ENCODE measurements around the gene CEP95. TPM values are rescaled to one million over a fixed set of nuclear protein-coding genes. Genes with fewer than 3 reads are reported as not detected.

The CEP95 gene
- total RNA-seq, 2 experiments from 2014 or later = 39.3 to 39.7 TPM

- Mint-ChIP-seq H3K9me3 (no peaks in the 10 kb centered on the region), H3K27me3 (no peaks in the 10 kb centered on the region), H3K4me3 (no peak overlapping the region), H3K36me3 (peaks cover 15% of the 10 kb centered on the region), H3K27ac (no peak overlapping the region), H3K4me1 (peaks cover 6% of the 10 kb centered on the region)
- no peak for DNase-seq
Observed at GRCh38 chr17:64520359-64520758, 13.6 kb downstream of the CEP95 start.

GRCh38 chr17:64527914-64528313, 21.1 kb downstream of the CEP95 start:
- peaks cover 17% of the 10 kb centered on the region for H3K36me3 Mint-ChIP-seq
- no peak overlapping the region for H3K4me3 Mint-ChIP-seq
- H3K27me3 Mint-ChIP-seq = no peaks in the 10 kb centered on the region
- no peak for DNase-seq
- H3K27ac Mint-ChIP-seq = no peak overlapping the region
- H3K4me1 Mint-ChIP-seq = peaks cover 4% of the 10 kb centered on the region
- H3K9me3 Mint-ChIP-seq = no peaks in the 10 kb centered on the region

GRCh38 chr17:64529221-64529620, 22.4 kb downstream of the CEP95 start:
- Mint-ChIP-seq H3K27ac (no peak overlapping the region), H3K9me3 (no peaks in the 10 kb centered on the region), H3K36me3 (peaks cover 15% of the 10 kb centered on the region), H3K4me1 (peaks cover 5% of the 10 kb centered on the region), H3K4me3 (no peak overlapping the region), H3K27me3 (no peaks in the 10 kb centered on the region)
- DNase-seq = no peak

GRCh38 chr17:64531955-64532371, 25.2 kb downstream of the CEP95 start:
- no peaks in the 10 kb centered on the region for H3K27me3 Mint-ChIP-seq
- no peak for DNase-seq
- H3K4me1 Mint-ChIP-seq = peaks cover 5% of the 10 kb centered on the region
- no peak overlapping the region for H3K4me3 Mint-ChIP-seq
- peaks cover 14% of the 10 kb centered on the region for H3K36me3 Mint-ChIP-seq
- no peaks in the 10 kb centered on the region for H3K9me3 Mint-ChIP-seq
- no peak overlapping the region for H3K27ac Mint-ChIP-seq

- no peaks in the 10 kb centered on the region for H3K27me3 Mint-ChIP-seq
- H3K4me3 Mint-ChIP-seq = no peak overlapping the region
- no peak overlapping the region for H3K27ac Mint-ChIP-seq
- no peaks in the 10 kb centered on the region for H3K9me3 Mint-ChIP-seq
- peaks cover 5% of the 10 kb centered on the region for H3K4me1 Mint-ChIP-seq
- DNase-seq = no peak
- H3K36me3 Mint-ChIP-seq = peaks cover 13% of the 10 kb centered on the region
Observed at GRCh38 chr17:64532409-64532808, 25.6 kb downstream of the CEP95 start.

GRCh38 chr17:64533784-64534183, 27.0 kb downstream of the CEP95 start:
- Mint-ChIP-seq H3K9me3 (no peaks in the 10 kb centered on the region), H3K4me3 (no peak overlapping the region), H3K36me3 (peaks cover 18% of the 10 kb centered on the region), H3K27ac (peak overlapping the region; percentile 69), H3K27me3 (no peaks in the 10 kb centered on the region), H3K4me1 (peaks cover 5% of the 10 kb centered on the region)
- no peak for DNase-seq

GRCh38 chr17:64534187-64534586, 27.4 kb downstream of the CEP95 start:
- DNase-seq = no peak
- Mint-ChIP-seq H3K36me3 (peaks cover 15% of the 10 kb centered on the region), H3K27me3 (no peaks in the 10 kb centered on the region), H3K4me3 (no peak overlapping the region), H3K27ac (peak overlapping the region; percentile 69), H3K4me1 (peaks cover 5% of the 10 kb centered on the region), H3K9me3 (no peaks in the 10 kb centered on the region)

- no peak overlapping the region for H3K27ac Mint-ChIP-seq
- DNase-seq = no peak
- no peak overlapping the region for H3K4me3 Mint-ChIP-seq
- H3K9me3 Mint-ChIP-seq = no peaks in the 10 kb centered on the region
- no peaks in the 10 kb centered on the region for H3K27me3 Mint-ChIP-seq
- peaks cover 18% of the 10 kb centered on the region for H3K36me3 Mint-ChIP-seq
- peaks cover 5% of the 10 kb centered on the region for H3K4me1 Mint-ChIP-seq
Observed at GRCh38 chr17:64535357-64535756, 28.6 kb downstream of the CEP95 start.

- peaks cover 5% of the 10 kb centered on the region for H3K4me1 Mint-ChIP-seq
- no peak overlapping the region for H3K4me3 Mint-ChIP-seq
- no peak for DNase-seq
- no peaks in the 10 kb centered on the region for H3K27me3 Mint-ChIP-seq
- no peak overlapping the region for H3K27ac Mint-ChIP-seq
- H3K36me3 Mint-ChIP-seq = peaks cover 12% of the 10 kb centered on the region
- no peaks in the 10 kb centered on the region for H3K9me3 Mint-ChIP-seq
Observed at GRCh38 chr17:64536913-64537312, 30.1 kb downstream of the CEP95 start.

- no peak overlapping the region for H3K4me3 Mint-ChIP-seq
- no peak overlapping the region for H3K27ac Mint-ChIP-seq
- H3K36me3 Mint-ChIP-seq = peaks cover 12% of the 10 kb centered on the region
- H3K9me3 Mint-ChIP-seq = no peaks in the 10 kb centered on the region
- DNase-seq = no peak
- H3K4me1 Mint-ChIP-seq = peaks cover 5% of the 10 kb centered on the region
- no peaks in the 10 kb centered on the region for H3K27me3 Mint-ChIP-seq
Observed at GRCh38 chr17:64537488-64537887, 30.7 kb downstream of the CEP95 start.

GRCh38 chr17:64538508-64539130, 31.8 kb downstream of the CEP95 start:
- H3K27me3 Mint-ChIP-seq = no peaks in the 10 kb centered on the region
- peaks cover 11% of the 10 kb centered on the region for H3K36me3 Mint-ChIP-seq
- peak overlapping the region; percentile 32 for H3K27ac Mint-ChIP-seq

GRCh38 chr17:64540118-64540776, 33.5 kb downstream of the CEP95 start:
- Mint-ChIP-seq H3K4me3 (no peak overlapping the region), H3K36me3 (peaks cover 8% of the 10 kb centered on the region), H3K27me3 (no peaks in the 10 kb centered on the region), H3K27ac (no peak overlapping the region), H3K9me3 (no peaks in the 10 kb centered on the region), H3K4me1 (no peaks in the 10 kb centered on the region)
- DNase-seq = no peak

More at GRCh38 chr17:64538508-64539130, 31.8 kb downstream of the CEP95 start:
- Mint-ChIP-seq H3K9me3 (no peaks in the 10 kb centered on the region), H3K4me3 (no peak overlapping the region), H3K4me1 (no peaks in the 10 kb centered on the region)
- no peak for DNase-seq

- DNase-seq = no peak
- H3K4me1 Mint-ChIP-seq = no peaks in the 10 kb centered on the region
- no peaks in the 10 kb centered on the region for H3K27me3 Mint-ChIP-seq
- no peak overlapping the region for H3K4me3 Mint-ChIP-seq
- peaks cover 3% of the 10 kb centered on the region for H3K36me3 Mint-ChIP-seq
- H3K9me3 Mint-ChIP-seq = no peaks in the 10 kb centered on the region
- H3K27ac Mint-ChIP-seq = no peak overlapping the region
Observed at GRCh38 chr17:64544742-64545141, 38.0 kb downstream of the CEP95 start.

- Mint-ChIP-seq H3K27ac (no peak overlapping the region), H3K4me3 (no peak overlapping the region), H3K36me3 (peaks cover 3% of the 10 kb centered on the region), H3K4me1 (no peaks in the 10 kb centered on the region), H3K27me3 (no peaks in the 10 kb centered on the region), H3K9me3 (no peaks in the 10 kb centered on the region)
- DNase-seq = no peak
Observed at GRCh38 chr17:64546716-64547115, 39.9 kb downstream of the CEP95 start.

GRCh38 chr17:64547319-64547718, 40.5 kb downstream of the CEP95 start:
- H3K27ac Mint-ChIP-seq = no peak overlapping the region
- H3K27me3 Mint-ChIP-seq = no peaks in the 10 kb centered on the region
- no peaks in the 10 kb centered on the region for H3K9me3 Mint-ChIP-seq
- peaks cover 3% of the 10 kb centered on the region for H3K36me3 Mint-ChIP-seq
- H3K4me3 Mint-ChIP-seq = no peak overlapping the region
- H3K4me1 Mint-ChIP-seq = no peaks in the 10 kb centered on the region
- no peak for DNase-seq

GRCh38 chr17:64551461-64551860, 44.7 kb downstream of the CEP95 start:
- H3K4me1 Mint-ChIP-seq = no peaks in the 10 kb centered on the region
- peaks cover 3% of the 10 kb centered on the region for H3K36me3 Mint-ChIP-seq
- no peak overlapping the region for H3K27ac Mint-ChIP-seq
- no peaks in the 10 kb centered on the region for H3K9me3 Mint-ChIP-seq
- no peak overlapping the region for H3K4me3 Mint-ChIP-seq
- DNase-seq = no peak
- no peaks in the 10 kb centered on the region for H3K27me3 Mint-ChIP-seq
